GM23338 (cell line): ENCODE results near the gene TSLP. TPM values are rescaled to one million over a fixed set of nuclear protein-coding genes. Genes with fewer than 3 reads are reported as not detected.

Source experiments
- ATAC-seq: fragments of 200-7000 bp; cut with Tn5 transposase; 3 replicates; pipeline ENCODE4 v1.9.1; 2020
- DNase-seq: peaks from one replicate; pipeline ENCODE4 v3.0.0-alpha.2; 2015; ENCODE audit warnings: low spot score
- H2AFZ ChIP-seq: fragments of 200-600 bp; sonication (generic); 2 replicates; pipeline ENCODE4 v1.8.0; 2016; ENCODE audit warnings: antibody characterized with exemption, mild to moderate bottlenecking, moderate library complexity
- H3F3A ChIP-seq: fragments of 200-600 bp; sonication (generic); replicated peaks from 2 replicates; pipeline ENCODE4 v1.8.0; 2017; ENCODE audit warnings: antibody characterized with exemption, mixed run types, low read depth
- H3K27ac ChIP-seq: fragments of 200-600 bp; sonication (generic); 2 replicates; pipeline ENCODE4 v1.6.1; 2016; ENCODE audit warnings: low read depth
- H3K27me3 ChIP-seq: fragments of 200-600 bp; sonication (generic); 2 replicates; pipeline ENCODE4 v1.8.0; 2016; ENCODE audit warnings: mild to moderate bottlenecking, mixed run types, moderate library complexity; ENCODE audit not compliant: insufficient read depth
- H3K36me3 ChIP-seq: fragments of 200-600 bp; sonication (generic); 2 replicates; pipeline ENCODE4 v1.8.0; 2016; ENCODE audit warnings: mild to moderate bottlenecking; ENCODE audit not compliant: insufficient read depth
- H3K4me1 ChIP-seq: fragments of 200-600 bp; sonication (generic); 2 replicates; pipeline ENCODE4 v1.8.0; 2016; ENCODE audit warnings: mild to moderate bottlenecking, moderate library complexity; ENCODE audit not compliant: insufficient read depth
- H3K4me2 ChIP-seq: fragments of 200-600 bp; sonication (generic); 2 replicates; pipeline ENCODE4 v1.7.1; 2017; ENCODE audit warnings: mixed run types
- H3K4me3 ChIP-seq: fragments of 200-600 bp; sonication (generic); 2 replicates; pipeline ENCODE4 v1.6.1; 2016; ENCODE audit warnings: mixed run types
- H3K79me2 ChIP-seq: fragments of 200-600 bp; sonication (generic); replicated peaks from 2 replicates; pipeline ENCODE4 v1.8.0; 2017; ENCODE audit warnings: mild to moderate bottlenecking; ENCODE audit not compliant: insufficient read depth
- H3K9me2 ChIP-seq: fragments of 200-600 bp; sonication (generic); 2 replicates; pipeline ENCODE4 v1.8.0; 2017; ENCODE audit not compliant: insufficient read depth
- H4K20me1 ChIP-seq: fragments of 200-600 bp; sonication (generic); replicated peaks from 2 replicates; pipeline ENCODE4 v1.8.0; 2017; ENCODE audit warnings: mild to moderate bottlenecking; ENCODE audit not compliant: insufficient read depth
- H3K27ac Mint-ChIP-seq: 2 replicates; pipeline ENCODE4 v1.8.0; 2020; ENCODE audit warnings: inconsistent platforms, mild to moderate bottlenecking, moderate library complexity, mixed read lengths
- H3K27me3 Mint-ChIP-seq: 3 replicates; pipeline ENCODE4 v1.8.0; 2022; ENCODE audit warnings: low read depth, mild to moderate bottlenecking, moderate library complexity, mixed read lengths, inconsistent platforms; ENCODE audit not compliant: insufficient read depth, poor library complexity
- H3K36me3 Mint-ChIP-seq: 3 replicates; pipeline ENCODE4 v1.8.0; 2021; ENCODE audit warnings: low read depth, mild to moderate bottlenecking, inconsistent platforms, moderate library complexity, mixed read lengths
- H3K4me1 Mint-ChIP-seq: 3 replicates; pipeline ENCODE4 v1.8.0; 2020; ENCODE audit warnings: mild to moderate bottlenecking, inconsistent platforms, mixed read lengths
- H3K4me3 Mint-ChIP-seq: 3 replicates; pipeline ENCODE4 v1.8.0; 2021; ENCODE audit warnings: moderate library complexity, mild to moderate bottlenecking, inconsistent platforms, mixed read lengths
- H3K9me3 Mint-ChIP-seq: 3 replicates; pipeline ENCODE4 v1.8.0; 2020; ENCODE audit warnings: moderate library complexity, mild to moderate bottlenecking, inconsistent platforms, mixed read lengths
- CREB1 ChIP-seq: fragments of 250-450 bp; sonication (Bioruptor Pico); IDR thresholded peaks from 2 replicates; pipeline ENCODE4 v1.5.0; 2020; ENCODE audit warnings: low read depth, mild to moderate bottlenecking, moderate library complexity
- EZH2 ChIP-seq: fragments of 200-600 bp; sonication (generic); IDR thresholded peaks from one replicate; pipeline ENCODE4 v1.8.0; 2017; ENCODE audit warnings: antibody characterized with exemption, mild to moderate bottlenecking, low read depth; ENCODE audit not compliant: unreplicated experiment
- EZH2phosphoT487 ChIP-seq: fragments of 200-600 bp; sonication (generic); IDR thresholded peaks from one replicate; pipeline ENCODE4 v1.8.1; 2018; ENCODE audit warnings: antibody characterized with exemption; ENCODE audit not compliant: unreplicated experiment
- JUNB ChIP-seq: IDR thresholded peaks from one replicate; pipeline ENCODE4 v1.6.1; 2016; ENCODE audit warnings: antibody characterized with exemption; ENCODE audit not compliant: unreplicated experiment
- NANOG ChIP-seq: IDR thresholded peaks from 2 replicates; pipeline ENCODE4 v1.6.1; 2016; ENCODE audit warnings: antibody characterized with exemption, borderline replicate concordance
- POLR2AphosphoS5 ChIP-seq: IDR thresholded peaks from 2 replicates; pipeline ENCODE4 v1.6.1; 2016; ENCODE audit warnings: antibody characterized with exemption, low read depth
- STAT1 ChIP-seq: IDR thresholded peaks from one replicate; pipeline ENCODE4 v1.6.1; 2016; ENCODE audit warnings: antibody characterized with exemption; ENCODE audit not compliant: unreplicated experiment
- ZNF114 ChIP-seq: fragments of 250-450 bp; sonication (Bioruptor Pico); IDR thresholded peaks from 2 replicates; pipeline ENCODE4 v1.5.0; 2020; ENCODE audit warnings: mild to moderate bottlenecking, moderate library complexity
- ZNF331 ChIP-seq: fragments of 250-450 bp; sonication (Bioruptor Pico); IDR thresholded peaks from 2 replicates; pipeline ENCODE4 v1.5.0; 2020; ENCODE audit warnings: low read depth, mild to moderate bottlenecking, moderate library complexity
- polyA plus RNA-seq: library from polyadenylated mRNA; unstranded; fragments of >200 nt; fragmentation: Nextera tagmentation; extraction: Ambion mirVana; gene quantifications from 2 replicates; pipeline ENCODE4 v1.2.1, GENCODE V29; 2016
- total RNA-seq: library from RNA; depleted of rRNA; stranded (reverse); fragments of >200 nt; shearing (Covaris generic); gene quantifications from 2 replicates; pipeline ENCODE4 v1.2.3, GENCODE V29; 2014
- TF ChIP-seq, protein P1 (sequence below): fragments of 250-450 bp; sonication (Bioruptor Pico); IDR thresholded peaks from 2 replicates; pipeline ENCODE4 v1.5.0; 2020; ENCODE audit warnings: mild to moderate bottlenecking, moderate library complexity
- TF ChIP-seq, protein P2 (sequence below): IDR thresholded peaks from one replicate; pipeline ENCODE4 v1.6.1; 2018; ENCODE audit warnings: antibody characterized with exemption; ENCODE audit not compliant: unreplicated experiment
- TF ChIP-seq, protein P3 (sequence below), 2 experiments: fragments of 200-600 bp in 1 of 2; sonication (generic) in 1 of 2; conservative IDR thresholded peaks; 2 replicates each; pipeline versions ENCODE4 v1.5.1 to v1.6.1; 2016 to 2017; ENCODE audit warnings: antibody characterized with exemption in 2 of 2, low read depth in 2 of 2, mild to moderate bottlenecking in 2 of 2, moderate library complexity in 1 of 2

Gene TSLP
- total and polyA plus RNA-seq, 2 experiments from 2014 or later, result 0.35 to 1.5 TPM

DNA sequence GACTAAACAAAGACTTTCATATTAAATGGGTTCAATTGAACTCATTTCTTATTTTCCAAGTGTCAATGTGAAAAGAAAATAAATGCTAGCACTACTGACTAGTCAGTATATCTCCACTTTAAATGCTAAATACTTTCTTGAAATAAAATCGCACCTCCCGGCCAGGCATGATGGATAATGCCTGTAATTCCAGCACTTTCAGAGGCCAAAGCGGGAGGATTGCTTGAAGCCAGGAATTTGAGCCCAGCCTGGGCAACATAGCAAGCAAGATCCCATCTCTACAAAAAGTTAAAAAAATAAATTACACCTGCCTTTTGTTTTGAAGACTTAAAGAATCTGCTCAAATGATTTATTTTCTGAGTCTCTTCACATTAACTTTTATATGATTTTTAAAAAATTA lies 55.4 kb downstream of the TSLP start:
- H3K27me3 ChIP-seq, result no peaks in the 10 kb centered on the region
- no peaks in the 10 kb centered on the region for H3K9me2 ChIP-seq
- no peak for TF ChIP-seq EZH2phosphoT487
- TF ChIP-seq, protein P1, sequence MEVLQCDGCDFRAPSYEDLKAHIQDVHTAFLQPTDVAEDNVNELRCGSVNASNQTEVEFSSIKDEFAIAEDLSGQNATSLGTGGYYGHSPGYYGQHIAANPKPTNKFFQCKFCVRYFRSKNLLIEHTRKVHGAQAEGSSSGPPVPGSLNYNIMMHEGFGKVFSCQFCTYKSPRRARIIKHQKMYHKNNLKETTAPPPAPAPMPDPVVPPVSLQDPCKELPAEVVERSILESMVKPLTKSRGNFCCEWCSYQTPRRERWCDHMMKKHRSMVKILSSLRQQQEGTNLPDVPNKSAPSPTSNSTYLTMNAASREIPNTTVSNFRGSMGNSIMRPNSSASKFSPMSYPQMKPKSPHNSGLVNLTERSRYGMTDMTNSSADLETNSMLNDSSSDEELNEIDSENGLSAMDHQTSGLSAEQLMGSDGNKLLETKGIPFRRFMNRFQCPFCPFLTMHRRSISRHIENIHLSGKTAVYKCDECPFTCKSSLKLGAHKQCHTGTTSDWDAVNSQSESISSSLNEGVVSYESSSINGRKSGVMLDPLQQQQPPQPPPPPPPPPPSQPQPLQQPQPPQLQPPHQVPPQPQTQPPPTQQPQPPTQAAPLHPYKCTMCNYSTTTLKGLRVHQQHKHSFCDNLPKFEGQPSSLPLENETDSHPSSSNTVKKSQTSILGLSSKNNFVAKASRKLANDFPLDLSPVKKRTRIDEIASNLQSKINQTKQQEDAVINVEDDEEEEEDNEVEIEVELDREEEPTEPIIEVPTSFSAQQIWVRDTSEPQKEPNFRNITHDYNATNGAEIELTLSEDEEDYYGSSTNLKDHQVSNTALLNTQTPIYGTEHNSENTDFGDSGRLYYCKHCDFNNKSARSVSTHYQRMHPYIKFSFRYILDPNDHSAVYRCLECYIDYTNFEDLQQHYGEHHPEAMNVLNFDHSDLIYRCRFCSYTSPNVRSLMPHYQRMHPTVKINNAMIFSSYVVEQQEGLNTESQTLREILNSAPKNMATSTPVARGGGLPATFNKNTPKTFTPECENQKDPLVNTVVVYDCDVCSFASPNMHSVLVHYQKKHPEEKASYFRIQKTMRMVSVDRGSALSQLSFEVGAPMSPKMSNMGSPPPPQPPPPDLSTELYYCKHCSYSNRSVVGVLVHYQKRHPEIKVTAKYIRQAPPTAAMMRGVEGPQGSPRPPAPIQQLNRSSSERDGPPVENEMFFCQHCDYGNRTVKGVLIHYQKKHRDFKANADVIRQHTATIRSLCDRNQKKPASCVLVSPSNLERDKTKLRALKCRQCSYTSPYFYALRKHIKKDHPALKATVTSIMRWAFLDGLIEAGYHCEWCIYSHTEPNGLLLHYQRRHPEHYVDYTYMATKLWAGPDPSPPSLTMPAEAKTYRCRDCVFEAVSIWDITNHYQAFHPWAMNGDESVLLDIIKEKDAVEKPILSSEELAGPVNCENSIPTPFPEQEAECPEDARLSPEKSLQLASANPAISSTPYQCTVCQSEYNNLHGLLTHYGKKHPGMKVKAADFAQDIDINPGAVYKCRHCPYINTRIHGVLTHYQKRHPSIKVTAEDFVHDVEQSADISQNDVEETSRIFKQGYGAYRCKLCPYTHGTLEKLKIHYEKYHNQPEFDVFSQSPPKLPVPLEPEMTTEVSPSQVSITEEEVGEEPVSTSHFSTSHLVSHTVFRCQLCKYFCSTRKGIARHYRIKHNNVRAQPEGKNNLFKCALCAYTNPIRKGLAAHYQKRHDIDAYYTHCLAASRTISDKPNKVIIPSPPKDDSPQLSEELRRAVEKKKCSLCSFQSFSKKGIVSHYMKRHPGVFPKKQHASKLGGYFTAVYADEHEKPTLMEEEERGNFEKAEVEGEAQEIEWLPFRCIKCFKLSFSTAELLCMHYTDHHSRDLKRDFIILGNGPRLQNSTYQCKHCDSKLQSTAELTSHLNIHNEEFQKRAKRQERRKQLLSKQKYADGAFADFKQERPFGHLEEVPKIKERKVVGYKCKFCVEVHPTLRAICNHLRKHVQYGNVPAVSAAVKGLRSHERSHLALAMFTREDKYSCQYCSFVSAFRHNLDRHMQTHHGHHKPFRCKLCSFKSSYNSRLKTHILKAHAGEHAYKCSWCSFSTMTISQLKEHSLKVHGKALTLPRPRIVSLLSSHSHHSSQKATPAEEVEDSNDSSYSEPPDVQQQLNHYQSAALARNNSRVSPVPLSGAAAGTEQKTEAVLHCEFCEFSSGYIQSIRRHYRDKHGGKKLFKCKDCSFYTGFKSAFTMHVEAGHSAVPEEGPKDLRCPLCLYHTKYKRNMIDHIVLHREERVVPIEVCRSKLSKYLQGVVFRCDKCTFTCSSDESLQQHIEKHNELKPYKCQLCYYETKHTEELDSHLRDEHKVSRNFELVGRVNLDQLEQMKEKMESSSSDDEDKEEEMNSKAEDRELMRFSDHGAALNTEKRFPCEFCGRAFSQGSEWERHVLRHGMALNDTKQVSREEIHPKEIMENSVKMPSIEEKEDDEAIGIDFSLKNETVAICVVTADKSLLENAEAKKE (CRISPR knock-in tag), result no peak
- TF ChIP-seq, protein P2, sequence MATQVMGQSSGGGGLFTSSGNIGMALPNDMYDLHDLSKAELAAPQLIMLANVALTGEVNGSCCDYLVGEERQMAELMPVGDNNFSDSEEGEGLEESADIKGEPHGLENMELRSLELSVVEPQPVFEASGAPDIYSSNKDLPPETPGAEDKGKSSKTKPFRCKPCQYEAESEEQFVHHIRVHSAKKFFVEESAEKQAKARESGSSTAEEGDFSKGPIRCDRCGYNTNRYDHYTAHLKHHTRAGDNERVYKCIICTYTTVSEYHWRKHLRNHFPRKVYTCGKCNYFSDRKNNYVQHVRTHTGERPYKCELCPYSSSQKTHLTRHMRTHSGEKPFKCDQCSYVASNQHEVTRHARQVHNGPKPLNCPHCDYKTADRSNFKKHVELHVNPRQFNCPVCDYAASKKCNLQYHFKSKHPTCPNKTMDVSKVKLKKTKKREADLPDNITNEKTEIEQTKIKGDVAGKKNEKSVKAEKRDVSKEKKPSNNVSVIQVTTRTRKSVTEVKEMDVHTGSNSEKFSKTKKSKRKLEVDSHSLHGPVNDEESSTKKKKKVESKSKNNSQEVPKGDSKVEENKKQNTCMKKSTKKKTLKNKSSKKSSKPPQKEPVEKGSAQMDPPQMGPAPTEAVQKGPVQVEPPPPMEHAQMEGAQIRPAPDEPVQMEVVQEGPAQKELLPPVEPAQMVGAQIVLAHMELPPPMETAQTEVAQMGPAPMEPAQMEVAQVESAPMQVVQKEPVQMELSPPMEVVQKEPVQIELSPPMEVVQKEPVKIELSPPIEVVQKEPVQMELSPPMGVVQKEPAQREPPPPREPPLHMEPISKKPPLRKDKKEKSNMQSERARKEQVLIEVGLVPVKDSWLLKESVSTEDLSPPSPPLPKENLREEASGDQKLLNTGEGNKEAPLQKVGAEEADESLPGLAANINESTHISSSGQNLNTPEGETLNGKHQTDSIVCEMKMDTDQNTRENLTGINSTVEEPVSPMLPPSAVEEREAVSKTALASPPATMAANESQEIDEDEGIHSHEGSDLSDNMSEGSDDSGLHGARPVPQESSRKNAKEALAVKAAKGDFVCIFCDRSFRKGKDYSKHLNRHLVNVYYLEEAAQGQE, result no peak
- no peak for TF ChIP-seq JUNB
- no peak for TF ChIP-seq ZNF114 (CRISPR knock-in tag)
- no peak for TF ChIP-seq POLR2AphosphoS5
- TF ChIP-seq, protein P3, sequence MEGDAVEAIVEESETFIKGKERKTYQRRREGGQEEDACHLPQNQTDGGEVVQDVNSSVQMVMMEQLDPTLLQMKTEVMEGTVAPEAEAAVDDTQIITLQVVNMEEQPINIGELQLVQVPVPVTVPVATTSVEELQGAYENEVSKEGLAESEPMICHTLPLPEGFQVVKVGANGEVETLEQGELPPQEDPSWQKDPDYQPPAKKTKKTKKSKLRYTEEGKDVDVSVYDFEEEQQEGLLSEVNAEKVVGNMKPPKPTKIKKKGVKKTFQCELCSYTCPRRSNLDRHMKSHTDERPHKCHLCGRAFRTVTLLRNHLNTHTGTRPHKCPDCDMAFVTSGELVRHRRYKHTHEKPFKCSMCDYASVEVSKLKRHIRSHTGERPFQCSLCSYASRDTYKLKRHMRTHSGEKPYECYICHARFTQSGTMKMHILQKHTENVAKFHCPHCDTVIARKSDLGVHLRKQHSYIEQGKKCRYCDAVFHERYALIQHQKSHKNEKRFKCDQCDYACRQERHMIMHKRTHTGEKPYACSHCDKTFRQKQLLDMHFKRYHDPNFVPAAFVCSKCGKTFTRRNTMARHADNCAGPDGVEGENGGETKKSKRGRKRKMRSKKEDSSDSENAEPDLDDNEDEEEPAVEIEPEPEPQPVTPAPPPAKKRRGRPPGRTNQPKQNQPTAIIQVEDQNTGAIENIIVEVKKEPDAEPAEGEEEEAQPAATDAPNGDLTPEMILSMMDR (conservative IDR thresholded peaks at IDR 0.05; ENCODE audit: low read depth in 2 of 2), result no peak
- TF ChIP-seq NANOG, result no peak
- no peak for TF ChIP-seq ZNF331
- no peak for TF ChIP-seq EZH2
- TF ChIP-seq CREB1 (CRISPR knock-in tag), result no peak
- TF ChIP-seq STAT1, result no peak
- H2AFZ ChIP-seq, result no peak overlapping the region
- peaks cover 20% of the 10 kb centered on the region; the same call in 1 of the 2 replicates for H3K36me3 ChIP-seq
- Mint-ChIP-seq H3K4me3 (no peak overlapping the region), H3K27me3 (no peaks in the 10 kb centered on the region), H3K9me3 (no peaks in the 10 kb centered on the region), H3K4me1 (peaks cover 48% of the 10 kb centered on the region), H3K27ac (peak overlapping the region; percentile 40; the same call in 1 of the 2 replicates), H3K36me3 (peaks cover 37% of the 10 kb centered on the region)
- no peaks in the 10 kb centered on the region for H3K79me2 ChIP-seq
- H3K4me2 ChIP-seq, result no peak overlapping the region
- H3K27ac ChIP-seq, result peak overlapping the region; percentile 39; the same call in 1 of the 2 replicates
- H3K4me3 ChIP-seq, result no peak overlapping the region
- ATAC-seq (no peak), DNase-seq (peak; percentile 22)
- no peaks in the 10 kb centered on the region for H3F3A ChIP-seq
- peaks cover 62% of the 10 kb centered on the region for H3K4me1 ChIP-seq
- no peaks in the 10 kb centered on the region for H4K20me1 ChIP-seq
